Epidermal melanocyte (primary cell): ENCODE data around the gene ALDH1A2.

Experiments
- DNase-seq: peaks from one replicate; pipeline ENCODE4 v3.0.0; 2011; ENCODE audit warnings: low spot score; ENCODE audit not compliant: insufficient read length

Gene ALDH1A2

GRCh38 chr15:57945616-57946015 is 119.9 kb downstream of the ALDH1A2 start:
- DNase-seq, result no peak

GRCh38 chr15:57943754-57944420 is 121.6 kb downstream of the ALDH1A2 start:
- DNase-seq, result no peak

DNA sequence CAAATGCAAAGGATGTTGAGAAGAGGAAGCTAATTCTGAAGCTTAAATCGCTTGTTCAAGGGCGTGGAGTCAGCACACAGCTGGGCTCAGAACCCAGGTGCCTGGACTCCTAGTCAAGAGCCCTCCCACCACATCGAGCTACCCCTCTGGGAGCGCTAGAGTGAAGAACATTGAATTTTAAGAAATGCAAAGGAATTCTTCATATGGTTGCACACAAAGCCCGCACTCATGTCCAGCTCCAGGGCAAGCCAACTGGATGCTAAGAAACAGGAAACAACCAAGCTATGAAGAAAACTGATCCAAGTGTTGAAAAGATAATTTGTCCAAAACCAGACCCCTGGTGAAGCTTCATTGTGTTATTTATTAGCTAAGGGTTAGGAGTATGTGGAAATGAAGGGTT is 122.3 kb downstream of the ALDH1A2 start:
- no peak for DNase-seq

DNA sequence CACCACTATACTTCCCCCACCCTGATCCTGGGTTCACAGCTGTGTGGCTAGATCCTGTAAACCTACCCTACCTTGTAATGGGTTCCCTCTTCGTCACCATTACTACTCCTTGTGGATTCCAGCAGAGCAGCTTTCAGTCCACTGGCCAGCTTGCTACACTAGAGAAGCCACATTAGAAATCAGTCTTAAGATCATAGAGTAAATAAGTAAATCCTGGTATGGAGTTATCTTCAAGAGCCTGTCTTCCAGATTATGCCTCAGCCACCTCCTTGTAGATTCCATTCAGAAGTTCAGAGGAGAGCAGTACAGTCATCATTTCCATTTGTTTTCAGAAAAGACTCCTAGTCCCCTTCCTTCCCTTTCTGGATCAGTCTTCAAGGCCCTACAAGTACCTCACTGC is 123.7 kb downstream of the ALDH1A2 start:
- DNase-seq, result no peak

GRCh38 chr15:57932348-57932747 is 133.2 kb downstream of the ALDH1A2 start:
- no peak for DNase-seq

DNA sequence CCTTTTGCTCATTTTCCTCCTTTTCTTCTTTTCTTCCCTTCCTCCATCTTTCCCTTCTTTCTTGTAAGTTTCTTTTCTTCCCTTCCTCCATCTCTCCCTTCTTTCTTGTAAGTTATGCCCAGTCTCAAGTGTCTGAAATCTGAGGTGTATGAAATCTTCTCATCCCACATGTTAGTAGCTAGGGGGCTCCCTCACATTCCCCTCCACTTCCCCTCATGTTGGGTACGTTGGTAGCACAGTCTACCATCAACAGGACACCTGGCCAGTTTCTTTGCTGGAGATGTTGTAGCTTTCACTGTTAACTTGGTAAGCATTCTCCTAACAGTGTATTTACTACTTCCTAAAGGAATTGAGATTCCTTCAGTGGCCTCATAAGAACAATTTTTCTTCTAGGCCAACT is 133.9 kb downstream of the ALDH1A2 start:
- DNase-seq, result no peak

DNA sequence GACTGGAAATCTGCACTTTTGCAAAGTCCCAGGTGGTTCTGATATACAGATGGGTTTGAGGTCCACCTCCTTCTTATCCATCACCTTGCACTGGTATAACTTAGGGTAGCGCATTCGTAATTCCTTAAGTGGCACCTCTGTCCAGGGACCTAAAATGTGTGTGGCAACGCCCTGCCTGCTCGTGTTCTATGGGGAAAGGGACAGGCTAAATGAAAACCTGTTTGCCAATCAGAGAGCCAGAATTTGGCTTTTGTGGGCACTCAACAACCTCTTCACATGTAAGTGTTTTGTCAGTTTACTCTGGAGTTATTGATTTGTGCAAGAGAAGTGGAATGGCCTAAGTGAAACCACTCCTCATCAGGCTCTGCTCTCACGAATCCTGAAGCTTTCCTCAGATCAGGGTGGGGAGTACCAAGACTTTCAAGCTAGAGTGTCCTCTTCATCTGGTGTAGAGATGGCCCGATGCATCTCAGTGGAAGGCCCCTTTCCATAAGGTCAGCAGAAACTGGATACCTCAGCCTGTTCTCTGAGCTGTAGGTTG is 138.3 kb downstream of the ALDH1A2 start:
- DNase-seq, result no peak

DNA sequence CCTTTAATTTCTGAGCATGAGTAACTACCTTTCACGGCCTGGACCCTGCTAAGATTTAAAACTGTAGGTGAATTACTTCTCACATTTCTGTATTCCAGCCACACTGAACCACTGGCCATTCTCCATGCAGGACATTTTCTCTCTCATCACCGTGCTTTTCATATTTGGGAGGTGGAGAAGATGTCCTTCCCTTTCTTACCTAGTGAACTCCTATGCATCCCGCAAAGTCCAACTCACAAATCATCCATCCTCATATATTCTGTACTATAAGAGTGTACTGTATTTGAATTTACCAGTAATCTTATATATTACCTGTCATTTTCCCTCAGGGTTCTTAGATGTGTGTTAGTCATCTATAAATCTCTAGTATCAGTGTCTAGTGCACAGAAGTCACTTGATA is 139.9 kb downstream of the ALDH1A2 start:
- no peak for DNase-seq

DNA sequence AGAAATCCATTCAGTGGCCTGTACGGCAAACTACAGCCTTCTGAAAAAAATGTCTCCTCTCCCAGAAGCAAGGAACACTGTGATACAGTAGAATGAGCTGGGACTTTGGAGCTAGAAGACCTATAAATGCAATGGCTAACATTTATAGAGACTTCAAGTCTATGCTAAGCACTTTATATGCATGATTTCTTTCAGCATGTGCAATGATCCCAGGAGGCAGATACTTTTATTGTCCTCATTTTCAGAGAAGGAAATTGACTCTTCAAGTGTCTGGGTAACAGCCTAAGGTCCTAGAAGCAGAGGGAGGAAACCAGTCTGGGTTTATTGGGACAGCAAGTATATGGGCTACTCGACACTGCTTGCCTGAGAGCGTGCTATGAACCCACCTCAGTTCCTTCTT is 140.9 kb downstream of the ALDH1A2 start:
- DNase-seq, result no peak

DNA sequence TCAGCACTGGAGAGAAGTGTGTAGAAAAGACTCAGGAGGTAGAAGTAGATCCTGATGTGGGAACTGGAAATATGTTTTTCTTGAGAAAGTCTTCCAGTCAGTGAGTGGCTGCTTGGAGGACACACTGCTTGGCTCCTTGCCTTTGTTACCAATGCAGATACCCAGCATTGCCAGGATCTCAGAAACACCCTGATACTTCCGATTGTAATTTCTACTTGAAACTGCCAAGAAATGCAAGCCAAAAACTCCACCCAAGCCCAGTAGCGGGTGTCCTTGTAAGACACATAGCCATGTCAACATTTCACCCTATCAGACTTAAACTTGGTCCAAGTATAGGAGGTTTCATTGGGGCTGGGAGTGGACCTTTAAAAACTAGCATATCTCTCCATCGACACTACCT is 141.8 kb downstream of the ALDH1A2 start:
- no peak for DNase-seq

- DNase-seq, result no peak
These were observed 142.2 kb downstream of the ALDH1A2 start for GRCh38 chr15:57923306-57923705.

DNA sequence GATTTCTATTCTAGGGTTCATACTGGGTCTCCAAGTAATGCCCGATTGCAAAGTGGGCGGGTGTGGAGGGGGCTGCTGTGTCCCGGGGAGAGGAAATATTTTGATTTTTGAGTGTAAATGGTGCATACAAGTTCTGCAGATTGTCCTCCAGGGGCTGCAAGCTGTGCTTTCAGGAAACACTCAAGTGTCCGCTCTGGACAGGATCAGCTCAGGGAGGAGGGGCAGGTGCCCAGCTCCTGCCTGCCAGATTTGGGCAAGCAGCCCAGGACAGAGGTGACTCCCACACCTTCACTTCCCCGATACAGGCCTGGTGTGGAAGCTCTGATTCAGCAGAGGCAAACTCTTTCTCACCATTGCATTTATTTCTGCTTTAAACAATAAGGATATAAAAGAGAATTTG is 142.7 kb downstream of the ALDH1A2 start:
- DNase-seq, result no peak

- DNase-seq, result no peak
These were observed 144.1 kb downstream of the ALDH1A2 start for GRCh38 chr15:57921371-57921770.

DNA sequence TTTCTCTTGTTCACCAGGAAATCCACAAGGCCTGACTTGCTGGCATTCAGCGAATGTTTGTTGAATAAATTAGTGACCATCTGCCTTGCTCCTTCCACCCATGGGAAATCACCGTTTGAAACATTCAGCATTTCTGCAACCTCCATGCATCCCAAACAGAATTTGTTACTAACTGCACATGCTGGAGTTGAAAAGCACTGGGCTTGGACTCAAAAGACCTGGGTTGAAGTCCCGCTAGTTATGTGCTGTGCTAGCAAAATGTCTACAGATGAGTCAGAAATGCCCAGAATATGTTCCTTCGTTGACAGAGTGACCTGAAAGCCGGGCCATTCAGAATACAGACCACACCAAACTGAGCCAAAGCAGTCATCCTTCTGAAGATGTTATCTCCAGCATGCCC is 144.6 kb downstream of the ALDH1A2 start:
- DNase-seq, result no peak

DNA sequence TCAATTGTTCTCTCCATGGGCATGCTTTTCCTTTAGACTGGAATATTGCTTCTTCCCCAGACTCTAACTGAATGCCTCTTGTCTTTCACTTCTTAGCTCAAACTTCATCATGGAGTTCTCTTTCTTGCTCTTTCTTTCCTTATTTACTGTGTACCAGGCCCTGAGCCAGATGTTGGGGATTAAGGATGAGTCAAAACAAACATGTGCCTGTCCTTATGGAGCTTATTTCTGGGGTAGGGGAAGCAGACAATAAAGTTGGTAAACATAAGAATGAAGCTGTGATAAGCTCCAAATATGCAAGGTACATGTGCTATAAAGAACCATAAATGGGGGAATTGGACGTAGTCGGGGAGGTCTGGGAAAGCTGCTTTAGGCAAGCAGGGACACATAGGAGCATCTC is 145.8 kb downstream of the ALDH1A2 start:
- DNase-seq, result no peak

DNA sequence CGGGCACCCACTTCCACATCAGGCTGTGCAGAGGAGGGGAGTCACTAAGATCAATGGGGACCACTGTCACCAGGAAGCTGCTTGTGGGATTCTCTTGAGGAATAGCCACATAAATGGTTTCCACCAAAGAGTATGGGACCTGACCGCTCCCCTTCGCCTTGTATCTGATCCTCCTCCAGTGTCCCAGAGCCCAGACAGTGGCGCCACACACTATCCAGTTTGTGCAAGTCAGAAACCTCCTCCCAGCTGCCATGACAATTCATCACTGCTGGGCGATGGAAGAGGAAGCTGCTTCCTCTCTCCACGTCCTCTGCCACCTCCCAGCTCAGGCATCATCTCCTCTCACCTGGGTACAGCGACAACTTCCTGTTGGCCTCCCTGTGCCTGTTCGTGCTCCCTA is 147.5 kb downstream of the ALDH1A2 start:
- DNase-seq, result no peak

DNA sequence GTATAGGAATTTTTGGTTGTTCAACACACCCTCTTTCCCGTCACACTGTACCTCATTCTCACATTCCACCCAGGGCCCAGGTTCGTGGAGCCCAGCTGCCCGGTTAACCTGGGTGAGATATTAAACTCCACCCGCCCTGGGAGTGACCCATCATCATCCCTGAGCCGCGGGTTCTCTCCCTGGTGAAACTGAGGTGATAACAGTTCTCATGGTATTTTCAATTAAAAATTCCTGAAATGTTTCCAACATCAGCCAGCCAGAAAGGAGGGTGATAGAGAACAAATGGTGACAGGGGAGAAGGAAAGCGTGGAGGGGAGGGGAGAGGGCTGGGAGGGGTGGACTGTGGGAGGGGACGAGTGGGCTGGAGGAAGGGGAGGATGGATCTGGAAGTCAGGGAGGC is 148.8 kb downstream of the ALDH1A2 start:
- DNase-seq, result no peak

DNA sequence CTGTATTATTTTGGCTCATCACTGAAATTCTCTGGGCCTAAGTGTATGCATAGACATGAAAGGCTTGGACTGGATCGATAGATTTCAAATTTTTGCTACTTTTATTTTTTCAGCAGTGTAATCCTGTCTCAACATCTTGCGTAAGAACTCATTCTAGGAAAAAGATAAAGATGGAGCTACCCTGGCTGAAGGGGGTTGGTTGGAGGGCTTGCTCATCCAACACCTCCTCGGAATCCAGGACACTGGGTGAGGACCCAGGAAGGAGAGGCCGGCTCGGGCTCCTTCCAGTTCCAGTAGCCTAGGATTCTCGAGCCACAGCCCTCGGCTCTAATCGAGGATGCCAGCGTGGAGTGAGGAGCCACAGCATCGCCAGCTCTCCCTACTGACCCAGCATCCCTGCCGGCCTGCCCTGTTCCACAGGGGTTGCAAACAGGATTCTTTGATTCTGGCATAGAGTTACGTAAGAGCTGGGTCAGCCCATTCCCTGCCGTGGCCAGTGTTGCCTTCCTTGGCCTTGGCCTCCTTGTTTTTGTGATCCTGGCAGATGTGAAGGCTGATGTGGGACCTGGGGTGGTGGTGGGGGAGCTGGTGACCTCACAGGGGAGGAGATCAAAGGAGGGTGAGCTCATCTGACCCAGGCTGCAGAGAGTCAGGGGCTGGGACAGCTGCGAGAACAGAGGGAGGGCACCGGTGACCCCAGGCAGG is 149.5 kb downstream of the ALDH1A2 start:
- no peak for DNase-seq

DNA sequence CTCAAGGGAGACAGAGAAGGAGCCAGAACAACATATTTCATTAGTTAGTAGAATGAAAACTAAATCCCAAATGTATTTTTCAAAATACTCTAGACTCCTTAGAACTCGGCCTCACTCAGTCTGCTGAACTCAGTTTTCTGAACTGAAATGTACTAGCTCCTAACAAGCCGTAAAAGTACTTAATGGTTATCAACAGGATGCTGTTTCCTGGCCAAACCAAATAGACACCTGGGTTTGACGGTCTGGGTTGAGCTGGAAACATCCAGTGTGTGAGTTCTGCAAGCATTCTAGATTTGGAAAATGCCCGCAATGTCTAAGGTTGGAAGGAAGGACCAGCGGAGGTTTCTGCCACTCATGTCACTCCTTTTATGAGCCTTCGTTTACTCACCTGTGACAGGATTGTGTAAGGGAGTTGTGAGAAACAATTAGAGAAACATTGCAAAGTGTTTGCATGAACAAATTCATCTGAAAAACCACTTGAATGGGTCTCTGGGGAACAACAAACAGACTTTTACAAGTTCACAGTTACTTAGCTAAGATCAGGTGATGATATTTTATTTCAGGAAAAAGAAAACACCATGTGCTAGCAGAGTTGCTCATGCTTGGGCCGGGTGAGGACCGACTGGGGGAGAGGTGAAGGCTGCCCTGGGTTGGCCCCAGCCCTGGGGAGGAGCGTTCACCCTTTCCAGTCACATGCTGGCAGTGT is 151.0 kb downstream of the ALDH1A2 start:
- no peak for DNase-seq

GRCh38 chr15:57911247-57911646 is 154.3 kb downstream of the ALDH1A2 start:
- DNase-seq, result no peak

- DNase-seq, result no peak
These were observed 154.8 kb downstream of the ALDH1A2 start for GRCh38 chr15:57910672-57911071.

- DNase-seq, result no peak
These were observed 156.1 kb downstream of the ALDH1A2 start for GRCh38 chr15:57909388-57909787.
